Thyroid gland (tissue), 4 donors: ENCODE data around the gene GOLGA6C.

Experiments used
- POLR2A ChIP-seq, 2 donors: fragments of 450-650 bp; IDR thresholded peaks; one replicate each; pipeline ENCODE4 v1.6.1; 2017; ENCODE audit warnings: antibody characterized with exemption in 2 of 2, mild to moderate bottlenecking in 2 of 2, moderate library complexity in 1 of 2
- TF ChIP-seq, protein P1 (sequence below), 6 experiments: fragments of 200-600 bp in 3 of 6; fragments of 450-650 bp in 3 of 6; sonication (generic) in 3 of 6; IDR thresholded peaks; one replicate each; pipeline ENCODE4 v1.5.1; 2016 to 2019; ENCODE audit warnings: antibody characterized with exemption in 6 of 6, mild to moderate bottlenecking in 2 of 6, inconsistent platforms in 1 of 6, moderate library complexity in 1 of 6

DNA sequence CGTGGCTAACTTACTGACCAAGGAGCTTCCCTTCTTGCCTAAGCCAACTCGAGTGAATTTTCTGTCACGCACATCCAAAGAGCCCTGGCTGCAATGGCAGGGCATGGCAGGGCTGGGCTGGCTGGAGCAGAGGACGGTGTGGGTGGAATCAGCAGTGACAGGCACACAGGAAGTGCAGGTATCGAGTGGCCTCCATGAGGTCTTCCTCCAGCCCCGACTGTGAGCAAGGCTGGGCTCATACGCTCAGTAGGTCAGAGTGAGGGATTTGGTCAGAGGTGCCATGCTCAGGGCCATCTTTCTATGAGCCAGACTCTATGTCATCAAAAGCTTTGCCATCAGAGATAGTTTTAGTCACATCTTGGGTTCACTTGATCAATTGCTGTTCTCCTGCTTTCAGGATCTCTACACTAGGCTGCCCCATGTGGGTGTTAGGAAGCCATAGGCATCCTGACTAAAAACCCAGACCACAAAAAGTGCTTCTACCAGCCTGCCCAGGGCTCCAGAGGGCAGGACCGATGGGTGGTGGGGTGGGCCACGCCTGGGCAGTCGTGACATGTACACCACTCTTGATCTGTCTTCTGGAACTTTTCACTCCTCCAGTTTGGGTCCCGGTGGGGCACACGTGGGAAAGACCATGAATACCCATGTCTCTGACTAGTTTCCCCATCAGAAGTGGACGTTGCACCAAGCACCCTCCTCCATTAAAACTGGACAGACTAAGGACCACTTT, 55.1 kb downstream of the GOLGA6C start:
- TF ChIP-seq, protein P1, sequence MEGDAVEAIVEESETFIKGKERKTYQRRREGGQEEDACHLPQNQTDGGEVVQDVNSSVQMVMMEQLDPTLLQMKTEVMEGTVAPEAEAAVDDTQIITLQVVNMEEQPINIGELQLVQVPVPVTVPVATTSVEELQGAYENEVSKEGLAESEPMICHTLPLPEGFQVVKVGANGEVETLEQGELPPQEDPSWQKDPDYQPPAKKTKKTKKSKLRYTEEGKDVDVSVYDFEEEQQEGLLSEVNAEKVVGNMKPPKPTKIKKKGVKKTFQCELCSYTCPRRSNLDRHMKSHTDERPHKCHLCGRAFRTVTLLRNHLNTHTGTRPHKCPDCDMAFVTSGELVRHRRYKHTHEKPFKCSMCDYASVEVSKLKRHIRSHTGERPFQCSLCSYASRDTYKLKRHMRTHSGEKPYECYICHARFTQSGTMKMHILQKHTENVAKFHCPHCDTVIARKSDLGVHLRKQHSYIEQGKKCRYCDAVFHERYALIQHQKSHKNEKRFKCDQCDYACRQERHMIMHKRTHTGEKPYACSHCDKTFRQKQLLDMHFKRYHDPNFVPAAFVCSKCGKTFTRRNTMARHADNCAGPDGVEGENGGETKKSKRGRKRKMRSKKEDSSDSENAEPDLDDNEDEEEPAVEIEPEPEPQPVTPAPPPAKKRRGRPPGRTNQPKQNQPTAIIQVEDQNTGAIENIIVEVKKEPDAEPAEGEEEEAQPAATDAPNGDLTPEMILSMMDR (IDR thresholded peaks at IDR 0.05): no peak
- no peak for TF ChIP-seq POLR2A (IDR thresholded peaks at IDR 0.05)
